MG63 (cell line): ENCODE results near the gene CHAC1. TPM values are rescaled to one million over a fixed set of nuclear protein-coding genes. Genes with fewer than 3 reads are reported as not detected.
A peak's percentile ranks its signal among the peaks of the same experiment; 100 is the strongest.

Source experiments
- DNase-seq: peaks from one replicate; pipeline ENCODE4 v3.0.0-alpha.2; 2020
- H3K27me3 ChIP-seq: fragments of 250-450 bp; sonication (Bioruptor Pico); 2 replicates; pipeline ENCODE4 v1.5.1; 2020; ENCODE audit warnings: mild to moderate bottlenecking, moderate library complexity
- H3K36me3 ChIP-seq: fragments of 250-450 bp; sonication (Bioruptor Pico); 2 replicates; pipeline ENCODE4 v1.5.1; 2020; ENCODE audit warnings: mild to moderate bottlenecking, moderate library complexity
- H3K4me3 ChIP-seq: fragments of 250-450 bp; sonication (Bioruptor Pico); 2 replicates; pipeline ENCODE4 v1.5.1; 2020; ENCODE audit warnings: mild to moderate bottlenecking, moderate library complexity
- H3K9me3 ChIP-seq: fragments of 250-450 bp; sonication (Bioruptor Pico); 2 replicates; pipeline ENCODE4 v1.5.1; 2020; ENCODE audit warnings: mild to moderate bottlenecking, moderate library complexity
- total RNA-seq: library from RNA; depleted of rRNA; stranded (reverse); fragments of >200 nt; shearing (Covaris generic); gene quantifications from 2 replicates; pipeline ENCODE4 v1.2.3, GENCODE V29; 2014; ENCODE audit warnings: low replicate concordance

Gene CHAC1
- total RNA-seq, 1 experiment from 2014 or later = 18.5 TPM

GRCh38 chr15:40918146-40918798 is 35.0 kb upstream of the CHAC1 start:
- no peaks in the 10 kb centered on the region for H3K36me3 ChIP-seq
- no peaks in the 10 kb centered on the region for H3K9me3 ChIP-seq
- no peaks in the 10 kb centered on the region for H3K27me3 ChIP-seq
- no peak for DNase-seq
- no peak overlapping the region for H3K4me3 ChIP-seq

DNA sequence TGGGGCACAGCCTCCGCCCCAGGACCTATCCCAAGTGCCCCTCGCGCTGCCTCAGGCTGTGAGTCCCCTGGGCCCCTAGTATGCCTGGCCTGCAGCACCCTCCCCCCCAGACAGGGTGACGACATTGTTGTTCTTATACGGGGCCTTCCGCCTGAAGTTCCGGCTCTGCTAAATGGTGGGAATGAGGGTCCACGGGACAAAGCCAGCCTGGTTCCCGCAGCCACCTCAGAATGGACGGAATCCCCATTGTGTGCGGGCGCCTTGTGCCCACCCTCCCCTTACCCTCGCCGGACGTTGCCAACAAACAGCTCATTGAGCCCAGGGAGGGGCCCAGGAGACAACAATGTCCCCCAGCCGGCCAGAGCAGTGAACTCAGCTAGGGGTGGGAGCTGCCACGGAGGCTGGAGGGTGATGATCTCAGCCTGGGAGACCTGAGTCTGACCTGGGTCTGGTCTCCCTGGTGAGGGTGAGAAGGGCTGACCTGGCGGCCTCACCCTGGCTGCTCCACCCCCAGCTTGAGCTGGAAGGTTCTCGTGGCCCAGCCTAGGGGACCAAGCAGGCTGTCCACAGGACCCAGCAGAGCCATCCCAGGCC is 34.4 kb upstream of the CHAC1 start:
- Histone ChIP-seq H3K27me3 (no peaks in the 10 kb centered on the region), H3K9me3 (no peaks in the 10 kb centered on the region), H3K4me3 (no peak overlapping the region), H3K36me3 (no peaks in the 10 kb centered on the region)
- DNase-seq = no peak

- Histone ChIP-seq H3K4me3 (no peak overlapping the region), H3K9me3 (no peaks in the 10 kb centered on the region), H3K27me3 (no peaks in the 10 kb centered on the region), H3K36me3 (no peaks in the 10 kb centered on the region)
- no peak for DNase-seq
These were observed 31.2 kb upstream of the CHAC1 start for GRCh38 chr15:40921949-40922607.

- H3K4me3 ChIP-seq = no peak overlapping the region
- no peaks in the 10 kb centered on the region for H3K36me3 ChIP-seq
- no peak for DNase-seq
- no peaks in the 10 kb centered on the region for H3K9me3 ChIP-seq
- no peaks in the 10 kb centered on the region for H3K27me3 ChIP-seq
These were observed 30.7 kb upstream of the CHAC1 start for GRCh38 chr15:40922608-40923005.

- no peak for DNase-seq
- Histone ChIP-seq H3K27me3 (peaks cover 5% of the 10 kb centered on the region), H3K36me3 (no peaks in the 10 kb centered on the region), H3K9me3 (no peaks in the 10 kb centered on the region), H3K4me3 (no peak overlapping the region)
These were observed 29.7 kb upstream of the CHAC1 start for GRCh38 chr15:40923551-40923950.

GRCh38 chr15:40925495-40925862 is 27.8 kb upstream of the CHAC1 start:
- peaks cover 23% of the 10 kb centered on the region for H3K27me3 ChIP-seq
- no peaks in the 10 kb centered on the region for H3K36me3 ChIP-seq
- no peak overlapping the region for H3K4me3 ChIP-seq
- H3K9me3 ChIP-seq = no peaks in the 10 kb centered on the region
- DNase-seq = no peak

- Histone ChIP-seq H3K36me3 (no peaks in the 10 kb centered on the region), H3K4me3 (no peak overlapping the region), H3K9me3 (no peaks in the 10 kb centered on the region), H3K27me3 (peaks cover 29% of the 10 kb centered on the region)
- no peak for DNase-seq
These were observed 27.2 kb upstream of the CHAC1 start for GRCh38 chr15:40925863-40926658.

DNA sequence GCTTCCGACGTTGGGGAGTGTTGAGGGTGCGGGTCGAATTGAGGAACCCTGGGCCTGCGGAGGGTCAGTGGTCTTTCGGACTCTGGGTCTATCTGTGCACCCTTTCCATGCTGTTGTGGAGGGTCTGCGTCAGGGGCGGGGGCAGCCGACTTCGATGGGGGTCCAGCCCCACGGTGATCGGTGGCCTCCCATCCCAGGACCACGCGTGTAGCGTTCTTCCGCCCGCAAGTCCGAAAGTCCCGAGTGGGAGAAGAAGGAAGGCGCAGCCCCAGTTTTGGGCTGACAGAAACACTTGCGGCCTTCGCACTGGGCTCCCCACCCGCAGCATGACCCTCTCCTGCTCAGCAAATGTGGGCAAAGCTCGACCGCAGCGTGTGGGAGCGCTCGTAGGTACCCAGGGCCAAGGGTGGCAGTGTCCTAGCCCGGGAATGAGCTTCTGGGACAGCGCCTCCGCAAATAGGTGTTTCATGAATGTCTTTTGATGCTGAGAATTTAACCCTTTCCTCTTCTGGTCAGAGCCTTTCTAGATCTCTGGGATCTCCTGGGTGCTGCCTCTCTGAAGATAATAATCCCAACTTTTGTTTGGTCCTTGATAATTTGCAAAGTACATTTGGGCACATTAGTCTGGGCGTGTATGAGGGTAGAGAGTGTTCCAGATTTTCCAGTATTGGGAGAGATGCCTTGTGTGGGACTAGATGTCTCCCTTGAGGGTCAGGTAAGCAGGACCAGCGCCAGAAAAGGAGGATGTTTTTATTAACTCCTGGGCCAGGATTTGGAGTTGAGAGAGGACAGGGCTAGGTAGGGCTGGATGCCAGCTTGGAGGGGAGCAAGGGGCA is 26.4 kb upstream of the CHAC1 start:
- no peaks in the 10 kb centered on the region for H3K36me3 ChIP-seq
- no peak for DNase-seq
- H3K9me3 ChIP-seq = no peaks in the 10 kb centered on the region
- H3K27me3 ChIP-seq = peaks cover 30% of the 10 kb centered on the region
- H3K4me3 ChIP-seq = no peak overlapping the region

DNA sequence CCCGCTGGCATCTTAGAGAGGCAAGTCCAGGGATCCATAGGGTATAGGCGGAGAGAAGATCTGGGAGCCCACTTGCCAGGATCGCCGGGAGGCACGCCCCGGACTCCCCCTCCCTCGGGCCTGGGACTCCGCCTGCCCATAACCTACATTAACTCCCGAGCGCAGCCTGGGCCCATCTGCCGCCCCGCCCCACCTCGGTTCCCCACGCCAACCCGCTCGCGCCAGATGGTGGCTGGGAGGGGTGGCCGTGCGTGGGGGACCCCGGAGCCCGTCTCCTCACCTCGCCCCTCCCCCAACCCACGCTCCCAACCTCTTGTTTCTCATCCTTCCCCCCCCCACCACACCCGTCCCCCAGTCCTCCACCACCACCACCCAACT is 25.8 kb upstream of the CHAC1 start:
- no peak overlapping the region for H3K4me3 ChIP-seq
- H3K27me3 ChIP-seq = peaks cover 30% of the 10 kb centered on the region
- no peaks in the 10 kb centered on the region for H3K36me3 ChIP-seq
- H3K9me3 ChIP-seq = no peaks in the 10 kb centered on the region
- DNase-seq = no peak

DNA sequence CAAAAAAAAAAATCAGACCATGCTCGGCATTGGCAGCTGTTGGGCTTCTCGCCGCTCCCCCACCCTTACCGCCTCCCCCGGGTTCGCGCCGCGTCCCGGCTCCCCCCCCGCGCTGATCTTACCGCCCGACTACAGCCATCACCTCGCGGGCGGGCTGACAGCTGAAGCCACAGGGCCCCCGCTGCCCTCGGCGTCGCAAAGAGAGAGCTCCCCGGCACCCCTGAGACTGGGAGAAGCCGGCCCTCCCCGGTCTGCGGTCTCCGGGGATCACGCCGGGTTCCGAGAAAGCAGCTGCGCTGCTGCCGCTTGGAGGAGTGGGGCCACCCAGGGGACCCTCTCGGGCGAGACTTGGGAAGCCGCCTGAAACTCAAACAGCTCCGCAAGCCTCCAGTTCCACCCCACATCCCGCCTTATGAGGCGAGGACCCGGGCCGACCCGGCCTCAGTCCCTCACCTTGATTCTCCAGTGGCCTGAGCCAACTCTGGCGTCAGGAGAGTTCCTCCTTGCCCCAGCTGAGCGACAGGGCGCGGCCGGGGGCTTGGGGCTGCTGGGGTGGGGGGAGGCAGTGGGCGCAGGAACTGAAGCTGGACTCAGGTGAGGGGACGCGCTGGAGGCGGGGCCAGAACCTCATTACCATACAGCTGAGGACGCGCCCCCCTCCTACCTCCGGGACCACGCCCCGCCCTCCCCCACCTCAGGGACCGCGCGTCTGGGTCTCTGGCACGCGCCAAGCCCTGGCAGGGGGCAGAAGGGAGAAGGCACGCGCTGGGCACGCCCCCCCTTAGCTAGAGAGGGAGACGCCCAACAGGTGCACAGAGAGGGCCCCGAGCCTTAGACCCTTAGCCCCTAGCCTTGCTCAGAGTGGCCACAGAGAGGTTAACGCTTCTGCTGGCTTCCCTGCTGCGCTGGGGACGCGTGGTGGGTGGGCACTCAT is 25.1 kb upstream of the CHAC1 start:
- peaks cover 30% of the 10 kb centered on the region for H3K27me3 ChIP-seq
- no peak for DNase-seq

DNA sequence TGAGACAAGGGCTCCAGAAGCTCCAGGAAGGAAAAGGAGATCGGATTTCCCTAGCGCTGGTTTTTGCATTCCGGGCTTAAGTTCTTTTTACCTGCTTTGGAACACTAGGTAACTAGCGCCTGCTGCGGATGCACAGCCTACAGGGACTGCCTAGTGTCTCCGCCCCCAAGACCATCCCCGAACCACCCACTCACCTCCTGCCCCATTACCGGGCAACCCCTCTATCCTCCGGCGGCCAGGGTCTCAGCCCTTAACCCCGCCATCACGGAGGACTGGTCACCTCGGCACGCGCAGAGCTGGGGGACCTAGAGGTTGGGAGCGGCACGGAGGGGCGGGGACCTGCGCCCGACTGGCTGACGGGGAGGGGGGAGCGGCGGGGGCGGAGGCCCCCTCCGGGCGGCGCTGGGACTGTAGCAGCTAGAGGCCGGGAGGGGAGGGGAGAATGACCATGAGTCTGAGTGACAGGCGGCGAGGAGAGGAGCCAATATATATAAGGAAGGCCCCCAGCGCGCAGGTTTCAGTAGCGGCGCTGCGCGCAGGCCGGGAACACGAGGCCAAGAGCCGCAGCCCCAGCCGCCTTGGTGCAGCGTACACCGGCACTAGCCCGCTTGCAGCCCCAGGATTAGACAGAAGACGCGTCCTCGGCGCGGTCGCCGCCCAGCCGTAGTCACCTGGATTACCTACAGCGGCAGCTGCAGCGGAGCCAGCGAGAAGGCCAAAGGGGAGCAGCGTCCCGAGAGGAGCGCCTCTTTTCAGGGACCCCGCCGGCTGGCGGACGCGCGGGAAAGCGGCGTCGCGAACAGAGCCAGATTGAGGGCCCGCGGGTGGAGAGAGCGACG is 24.2 kb upstream of the CHAC1 start, which contains the start of gene DLL4:
DLL4 (plus strand) TSS at position 520 of the 839 bp plus-strand sequence. CDS start 329 bp downstream, outside the sequence.
- Histone ChIP-seq H3K9me3 (no peaks in the 10 kb centered on the region), H3K27me3 (peaks cover 30% of the 10 kb centered on the region), H3K4me3 (peak within 1 kb of the TSS; percentile 24), H3K36me3 (no peaks in the 10 kb centered on the region)
- peak; percentile 30 for DNase-seq

More for the DNA sequence above, 25.1 kb upstream of the CHAC1 start:
- no peaks in the 10 kb centered on the region for H3K36me3 ChIP-seq
- no peaks in the 10 kb centered on the region for H3K9me3 ChIP-seq
- H3K4me3 ChIP-seq = no peak overlapping the region

GRCh38 chr15:40929660-40930429 is 23.4 kb upstream of the CHAC1 start:
- H3K36me3 ChIP-seq = no peaks in the 10 kb centered on the region
- no peaks in the 10 kb centered on the region for H3K9me3 ChIP-seq
- DNase-seq = peak; percentile 52
- peak overlapping the region; percentile 24 for H3K4me3 ChIP-seq
- H3K27me3 ChIP-seq = peaks cover 30% of the 10 kb centered on the region

GRCh38 chr15:40930430-40931299 is 22.6 kb upstream of the CHAC1 start:
- peaks cover 30% of the 10 kb centered on the region for H3K27me3 ChIP-seq
- no peaks in the 10 kb centered on the region for H3K36me3 ChIP-seq
- DNase-seq = no peak
- H3K4me3 ChIP-seq = no peak overlapping the region
- H3K9me3 ChIP-seq = no peaks in the 10 kb centered on the region
